Memory B cell (primary cell): Measurements from ENCODE around the gene HYAL2.

Experiments
- ATAC-seq: fragments of 150-1000 bp; cut with Tn5 transposase; 2 replicates; pipeline ENCODE4 v1.10.0; 2021; ENCODE audit warnings: low read depth, mild to moderate bottlenecking, moderate library complexity
- DNase-seq, 2 donors: peaks; one replicate each; pipeline ENCODE4 v3.0.0; 2022; ENCODE audit warnings: low spot score in 2 of 2
- H3K27ac Mint-ChIP-seq: one replicate; pipeline ENCODE4 v1.8.0; 2022; ENCODE audit warnings: mild to moderate bottlenecking, moderate library complexity, mixed read lengths
- H3K27me3 Mint-ChIP-seq: one replicate; pipeline ENCODE4 v1.8.0; 2022; ENCODE audit warnings: mixed read lengths
- H3K36me3 Mint-ChIP-seq: one replicate; pipeline ENCODE4 v1.8.0; 2022; ENCODE audit warnings: mild to moderate bottlenecking, mixed read lengths
- H3K4me1 Mint-ChIP-seq: one replicate; pipeline ENCODE4 v1.8.0; 2022; ENCODE audit warnings: mixed read lengths
- H3K4me3 Mint-ChIP-seq: one replicate; pipeline ENCODE4 v1.8.0; 2022; ENCODE audit warnings: mild to moderate bottlenecking, moderate library complexity, mixed read lengths
- H3K9me3 Mint-ChIP-seq: one replicate; pipeline ENCODE4 v1.8.0; 2022; ENCODE audit warnings: mixed read lengths

The HYAL2 gene, protein sequence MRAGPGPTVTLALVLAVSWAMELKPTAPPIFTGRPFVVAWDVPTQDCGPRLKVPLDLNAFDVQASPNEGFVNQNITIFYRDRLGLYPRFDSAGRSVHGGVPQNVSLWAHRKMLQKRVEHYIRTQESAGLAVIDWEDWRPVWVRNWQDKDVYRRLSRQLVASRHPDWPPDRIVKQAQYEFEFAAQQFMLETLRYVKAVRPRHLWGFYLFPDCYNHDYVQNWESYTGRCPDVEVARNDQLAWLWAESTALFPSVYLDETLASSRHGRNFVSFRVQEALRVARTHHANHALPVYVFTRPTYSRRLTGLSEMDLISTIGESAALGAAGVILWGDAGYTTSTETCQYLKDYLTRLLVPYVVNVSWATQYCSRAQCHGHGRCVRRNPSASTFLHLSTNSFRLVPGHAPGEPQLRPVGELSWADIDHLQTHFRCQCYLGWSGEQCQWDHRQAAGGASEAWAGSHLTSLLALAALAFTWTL

DNA sequence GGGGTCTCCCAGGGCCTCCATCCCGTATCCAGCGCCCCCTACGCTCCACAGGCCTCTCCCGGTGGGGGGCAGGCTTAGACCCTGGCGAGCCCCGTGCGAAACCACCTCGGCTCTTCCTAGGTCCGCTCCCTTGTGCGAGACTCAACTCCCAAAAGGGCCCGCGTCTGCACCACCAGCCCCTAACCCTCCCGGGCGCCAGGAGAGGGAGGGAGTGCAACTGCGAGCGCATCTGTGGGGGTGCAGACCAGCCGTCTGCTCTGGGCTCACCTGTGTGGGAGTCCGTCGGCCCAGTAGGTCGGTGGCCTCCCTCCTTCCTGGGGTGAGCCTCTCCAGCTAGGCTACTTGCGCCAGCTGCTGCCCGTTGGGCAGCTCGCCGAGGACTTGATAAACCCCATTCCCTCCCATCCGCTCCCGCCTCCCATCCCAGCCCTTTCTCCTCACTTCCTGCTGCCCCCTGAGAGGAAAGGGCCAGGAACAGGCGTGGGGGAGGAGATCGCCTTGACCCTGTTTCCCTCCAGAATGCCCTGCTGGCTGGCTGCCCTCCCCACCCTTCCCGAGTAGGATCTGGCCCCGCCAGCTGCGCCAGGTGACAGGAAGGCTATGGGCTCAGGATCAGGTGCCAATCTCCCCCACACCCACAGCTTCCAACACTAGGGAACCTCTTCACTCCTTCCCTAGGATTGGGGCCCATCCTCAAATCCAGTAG lies at the start of gene HYAL2:
Gene HYAL2, minus strand, starts transcription at position 360 of the 706 bp plus-strand sequence. CDS start 2,256 bp downstream, outside the sequence.
- Mint-ChIP-seq H3K27ac (peak within 1 kb of the TSS; percentile 91), H3K9me3 (no peaks in the 10 kb centered on the region), H3K4me1 (peaks cover 36% of the 10 kb centered on the region), H3K27me3 (no peaks in the 10 kb centered on the region), H3K4me3 (peak within 1 kb of the TSS; percentile 86), H3K36me3 (no peaks in the 10 kb centered on the region)
- DNase-seq (no peak), ATAC-seq (no peak)

GRCh38 chr3:50371133-50371685 lies 48.7 kb upstream of the HYAL2 start:
- H3K27me3 Mint-ChIP-seq = peaks cover 14% of the 10 kb centered on the region
- H3K4me3 Mint-ChIP-seq = no peak overlapping the region
- no peak for ATAC-seq
- no peak for DNase-seq
- peaks cover 11% of the 10 kb centered on the region for H3K4me1 Mint-ChIP-seq
- no peak overlapping the region for H3K27ac Mint-ChIP-seq
- no peaks in the 10 kb centered on the region for H3K9me3 Mint-ChIP-seq
- no peaks in the 10 kb centered on the region for H3K36me3 Mint-ChIP-seq

- H3K36me3 Mint-ChIP-seq = no peaks in the 10 kb centered on the region
- H3K4me3 Mint-ChIP-seq = no peak overlapping the region
- ATAC-seq (no peak), DNase-seq (no peak)
- peaks cover 16% of the 10 kb centered on the region for H3K4me1 Mint-ChIP-seq
- H3K27ac Mint-ChIP-seq = no peak overlapping the region
- peaks cover 14% of the 10 kb centered on the region for H3K27me3 Mint-ChIP-seq
- no peaks in the 10 kb centered on the region for H3K9me3 Mint-ChIP-seq
Measured at GRCh38 chr3:50370594-50370993, 48.0 kb upstream of the HYAL2 start.

- Mint-ChIP-seq H3K4me3 (no peak overlapping the region), H3K27ac (no peak overlapping the region), H3K36me3 (no peaks in the 10 kb centered on the region), H3K4me1 (peaks cover 20% of the 10 kb centered on the region), H3K27me3 (peaks cover 14% of the 10 kb centered on the region), H3K9me3 (no peaks in the 10 kb centered on the region)
- ATAC-seq (no peak), DNase-seq (no peak)
Measured at GRCh38 chr3:50369012-50369670, 46.6 kb upstream of the HYAL2 start.

DNA sequence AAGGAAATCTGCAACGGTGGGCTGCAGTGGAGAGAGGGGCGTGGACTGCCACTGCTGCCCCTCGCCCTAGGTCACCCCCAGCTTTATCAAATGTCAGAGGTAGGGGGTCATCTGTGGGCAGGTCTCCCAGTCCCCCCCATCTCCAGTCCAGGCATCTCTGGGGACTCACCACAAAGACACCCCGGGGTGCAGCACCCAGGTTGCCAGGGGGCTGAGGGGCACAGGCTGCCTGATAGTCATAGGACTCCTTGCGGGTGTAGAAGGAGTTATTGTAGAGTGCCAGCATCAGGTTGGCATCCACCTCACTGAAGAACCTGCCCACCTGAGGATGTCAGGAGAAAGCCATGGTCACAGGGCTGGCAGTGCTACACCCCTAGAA lies 43.3 kb upstream of the HYAL2 start:
- DNase-seq (no peak), ATAC-seq (no peak)
- H3K36me3 Mint-ChIP-seq = no peaks in the 10 kb centered on the region
- peaks cover 18% of the 10 kb centered on the region for H3K4me1 Mint-ChIP-seq
- peak overlapping the region; percentile 91 for H3K27ac Mint-ChIP-seq
- peak overlapping the region; percentile 88 for H3K4me3 Mint-ChIP-seq
- H3K27me3 Mint-ChIP-seq = peaks cover 4% of the 10 kb centered on the region
- no peaks in the 10 kb centered on the region for H3K9me3 Mint-ChIP-seq

- Mint-ChIP-seq H3K4me3 (peak overlapping the region; percentile 88), H3K36me3 (no peaks in the 10 kb centered on the region), H3K9me3 (no peaks in the 10 kb centered on the region), H3K27me3 (peaks cover 4% of the 10 kb centered on the region), H3K27ac (peak overlapping the region; percentile 91), H3K4me1 (peaks cover 18% of the 10 kb centered on the region)
- DNase-seq (peak; percentile 88 to 92), ATAC-seq (peak; percentile 97)
Measured at GRCh38 chr3:50365080-50365841, 42.7 kb upstream of the HYAL2 start.

DNA sequence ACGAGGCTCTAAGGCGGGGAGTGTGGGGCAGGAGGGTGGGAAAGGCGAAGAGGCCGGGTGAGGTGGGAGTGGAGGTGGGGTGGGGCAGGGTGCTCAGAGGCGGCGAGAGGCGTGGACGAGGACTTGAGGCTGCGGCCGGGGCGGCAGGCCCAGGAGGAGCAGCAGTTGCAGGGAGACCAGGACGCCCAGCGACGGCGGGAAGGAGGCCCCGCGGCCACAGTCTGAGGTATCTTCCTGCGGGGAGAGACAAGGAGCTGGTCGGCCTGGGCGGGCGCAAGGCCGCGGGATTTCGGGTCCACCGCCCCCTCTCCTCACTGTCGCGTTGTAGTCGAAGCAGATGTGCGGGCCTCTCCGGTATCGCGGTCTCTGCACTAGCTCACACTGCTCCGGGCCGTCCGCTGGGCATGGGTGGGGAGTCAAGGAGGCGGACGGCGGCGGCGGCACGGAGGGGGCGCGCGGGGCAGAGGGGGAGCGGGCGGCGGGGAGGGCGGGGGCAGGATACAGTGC lies 42.1 kb upstream of the HYAL2 start:
- Mint-ChIP-seq H3K27me3 (peaks cover 4% of the 10 kb centered on the region), H3K4me1 (peaks cover 20% of the 10 kb centered on the region), H3K4me3 (peak overlapping the region; percentile 88), H3K9me3 (no peaks in the 10 kb centered on the region), H3K27ac (peak overlapping the region; percentile 91), H3K36me3 (no peaks in the 10 kb centered on the region)
- ATAC-seq (peak; percentile 4), DNase-seq (no peak)

DNA sequence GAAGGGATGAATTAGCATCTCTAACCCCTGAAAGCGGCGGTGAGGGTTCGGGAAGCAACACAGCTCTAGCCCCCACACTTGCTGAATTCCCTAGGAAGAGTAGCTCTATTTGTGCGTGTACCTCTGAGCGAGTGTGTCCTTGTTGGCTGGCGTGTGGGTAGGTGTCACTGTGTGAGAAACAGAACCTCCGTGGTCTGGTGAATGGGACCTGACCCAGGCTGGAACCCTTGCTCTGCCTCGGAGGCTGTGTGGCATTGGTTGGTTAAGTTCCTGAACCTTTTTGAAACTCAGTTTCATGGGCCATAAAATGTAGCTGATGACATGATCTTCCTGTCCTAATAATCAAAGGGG lies 37.2 kb upstream of the HYAL2 start:
- Mint-ChIP-seq H3K36me3 (peaks cover 4% of the 10 kb centered on the region), H3K27me3 (no peaks in the 10 kb centered on the region), H3K27ac (peak overlapping the region; percentile 93), H3K4me1 (peaks cover 32% of the 10 kb centered on the region), H3K4me3 (peak overlapping the region; percentile 99), H3K9me3 (no peaks in the 10 kb centered on the region)
- DNase-seq (no peak), ATAC-seq (peak; percentile 13)

DNA sequence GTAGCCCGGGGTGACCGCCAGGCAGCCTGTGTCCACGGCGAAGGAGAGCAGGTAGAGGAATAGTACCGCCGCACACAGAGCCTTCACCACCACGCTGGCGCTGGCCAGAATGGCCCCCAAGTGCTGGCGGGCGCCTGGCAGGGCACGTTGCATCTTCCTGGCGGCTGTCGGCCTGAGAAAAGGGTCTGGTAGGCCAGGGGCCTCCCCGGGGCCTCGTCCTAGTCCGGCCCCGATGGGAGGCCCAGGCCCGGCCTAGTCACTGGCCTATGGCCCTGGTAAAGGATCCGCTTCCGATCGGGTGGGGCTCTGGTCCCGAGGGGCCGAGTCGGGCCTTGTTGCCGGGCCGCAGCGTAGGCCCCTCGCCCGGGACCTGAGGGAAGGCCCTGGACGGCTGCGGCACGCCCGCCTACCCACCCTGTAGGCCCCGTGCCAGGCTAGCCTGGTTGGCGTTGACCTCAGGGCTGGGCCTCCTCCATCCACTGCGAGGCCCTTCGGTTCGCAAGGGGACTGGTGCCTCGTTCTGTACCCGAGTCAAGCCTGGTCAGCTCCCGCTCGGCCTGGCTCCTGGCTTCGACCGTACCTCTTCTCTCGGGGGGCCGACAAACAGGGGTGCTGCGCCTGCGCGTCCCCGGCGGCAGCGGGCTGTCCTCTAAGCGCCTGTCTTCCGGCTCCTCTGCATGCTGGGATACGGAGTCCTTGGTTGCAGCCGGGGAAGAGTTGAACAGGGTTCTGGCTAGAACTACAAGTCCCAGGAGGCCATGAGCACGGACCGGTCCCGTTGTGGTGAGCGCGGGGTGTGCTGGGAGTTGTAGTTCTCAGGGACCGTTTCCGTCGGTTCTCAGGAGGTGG lies 36.6 kb upstream of the HYAL2 start, which contains the start of gene TMEM115:
Gene TMEM115, minus strand, starts transcription at position 611 of the 849 bp plus-strand sequence. Its CDS starts 458 bp downstream, at position 153.
- Mint-ChIP-seq H3K27ac (peak within 1 kb of the TSS; percentile 93), H3K4me1 (peaks cover 30% of the 10 kb centered on the region)
- peak; percentile 100 for ATAC-seq

DNA sequence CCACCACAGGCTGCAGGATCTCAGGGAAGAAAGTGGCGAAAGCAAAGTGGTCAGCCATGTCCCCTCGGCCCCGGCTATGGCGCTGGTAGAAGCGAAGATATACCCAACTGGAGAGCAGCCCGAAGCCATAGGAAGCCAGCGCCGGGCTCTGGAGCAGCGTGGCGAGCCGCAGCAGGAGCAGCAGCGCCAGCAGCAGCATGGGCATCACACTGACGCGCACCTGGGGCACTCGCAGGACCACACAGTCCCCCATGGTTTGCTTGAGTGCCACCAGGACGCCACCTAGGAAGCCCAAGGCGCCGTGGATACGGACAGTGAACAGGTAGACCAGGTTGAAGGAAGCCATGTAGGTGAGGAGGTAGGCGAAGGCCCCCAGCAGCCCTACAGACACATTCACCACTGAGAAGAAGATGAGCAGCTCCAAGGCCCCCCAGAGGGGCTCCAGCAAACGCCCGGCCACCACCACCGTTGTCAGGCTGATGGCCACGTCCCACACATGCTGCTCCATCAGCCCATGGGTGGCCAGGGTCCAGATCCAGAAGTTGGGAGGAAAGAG lies 35.9 kb upstream of the HYAL2 start:
- no peaks in the 10 kb centered on the region for H3K9me3 Mint-ChIP-seq
- no peaks in the 10 kb centered on the region for H3K27me3 Mint-ChIP-seq
- H3K36me3 Mint-ChIP-seq = peaks cover 7% of the 10 kb centered on the region
- H3K27ac Mint-ChIP-seq = peak overlapping the region; percentile 83
- peak overlapping the region; percentile 90 for H3K4me3 Mint-ChIP-seq
- ATAC-seq (no peak), DNase-seq (no peak)
- H3K4me1 Mint-ChIP-seq = peaks cover 29% of the 10 kb centered on the region

More for the DNA sequence above, 36.6 kb upstream of the HYAL2 start, which contains the start of gene TMEM115:
- no peaks in the 10 kb centered on the region for H3K27me3 Mint-ChIP-seq
- H3K36me3 Mint-ChIP-seq = peaks cover 6% of the 10 kb centered on the region
- DNase-seq = peak; percentile 84 to 90
- H3K9me3 Mint-ChIP-seq = no peaks in the 10 kb centered on the region
- H3K4me3 Mint-ChIP-seq = peak within 1 kb of the TSS; percentile 99

DNA sequence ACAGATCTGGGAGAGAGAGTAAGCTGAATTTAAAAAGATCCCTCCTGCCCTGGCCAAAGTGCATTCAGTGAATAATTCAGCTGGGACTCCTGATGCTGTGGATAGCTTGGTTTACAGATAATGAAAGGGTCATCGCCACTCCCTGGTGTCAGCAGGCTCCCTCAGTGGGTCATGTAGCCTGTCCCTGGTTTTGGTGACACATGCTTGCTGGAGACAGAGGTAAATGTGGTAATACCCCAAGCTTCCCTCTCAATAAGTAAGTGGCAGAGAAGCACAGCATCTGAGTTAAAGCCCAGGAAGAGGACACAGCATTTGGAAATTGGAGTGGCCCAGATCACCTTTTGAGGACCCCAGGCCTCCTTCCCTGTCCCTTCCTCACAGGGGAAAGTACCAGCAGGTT lies 34.9 kb upstream of the HYAL2 start:
- Mint-ChIP-seq H3K9me3 (no peaks in the 10 kb centered on the region), H3K4me3 (peak overlapping the region; percentile 90), H3K27me3 (no peaks in the 10 kb centered on the region), H3K36me3 (peaks cover 7% of the 10 kb centered on the region), H3K4me1 (peaks cover 26% of the 10 kb centered on the region), H3K27ac (no peak overlapping the region)
- no peak for DNase-seq
- ATAC-seq = no peak

GRCh38 chr3:50356553-50356952 lies 34.0 kb upstream of the HYAL2 start:
- no peak for DNase-seq
- Mint-ChIP-seq H3K9me3 (no peaks in the 10 kb centered on the region), H3K36me3 (peaks cover 7% of the 10 kb centered on the region), H3K4me1 (peaks cover 26% of the 10 kb centered on the region), H3K27ac (no peak overlapping the region), H3K27me3 (no peaks in the 10 kb centered on the region), H3K4me3 (peak overlapping the region; percentile 90)
- ATAC-seq = no peak
